ENCODE results near the gene ACYP1.
A peak's percentile ranks its signal among the peaks of the same experiment; 100 is the strongest.

GRCh38 chr14:75022655-75023054 is 41.2 kb downstream of the ACYP1 start:
- TF ChIP-seq CTCF (conservative IDR thresholded peaks at IDR 0.05 in 1 of 2, IDR thresholded peaks at IDR 0.05 in 1 of 2; ENCODE audit: low read depth in 1 of 2, low read length in 2 of 2) (peak; percentile 17 to 56), EZH2 (IDR thresholded peaks at IDR 0.05; ENCODE audit: low read length, missing control alignments) (no peak)

All from fibroblast of lung (primary cell).